HG02852 (cell line): Measurements from ENCODE around the gene FFAR2.

Experiments used
- ATAC-seq: cut with Tn5 transposase; IDR thresholded peaks from one replicate; pipeline ENCODE4 v1.9.1; 2021; ENCODE audit warnings: mild to moderate bottlenecking, moderate library complexity; ENCODE audit not compliant: unreplicated experiment

FFAR2 gene

GRCh38 chr19:35484252-35485036 lies 36.4 kb downstream of the FFAR2 start:
- ATAC-seq, result peak; percentile 45

GRCh38 chr19:35486268-35486708 lies 38.2 kb downstream of the FFAR2 start:
- ATAC-seq, result no peak

GRCh38 chr19:35487656-35488182 lies 39.7 kb downstream of the FFAR2 start:
- no peak for ATAC-seq

- no peak for ATAC-seq
Measured at GRCh38 chr19:35488677-35489076, 40.6 kb downstream of the FFAR2 start.

- no peak for ATAC-seq
Measured at GRCh38 chr19:35490364-35490763, 42.3 kb downstream of the FFAR2 start, which contains the start of gene KRTDAP. KRTDAP (minus strand) TSS chr19:35490464; CDS start chr19:35490442, 22 bp downstream.

- no peak for ATAC-seq
Measured at GRCh38 chr19:35491836-35492360, 43.8 kb downstream of the FFAR2 start.

- no peak for ATAC-seq
Measured at GRCh38 chr19:35493971-35494370, 45.9 kb downstream of the FFAR2 start.

- no peak for ATAC-seq
Measured at GRCh38 chr19:35495107-35496064, 47.3 kb downstream of the FFAR2 start.

GRCh38 chr19:35497406-35497805 lies 49.3 kb downstream of the FFAR2 start:
- no peak for ATAC-seq

- ATAC-seq, result no peak
Measured at GRCh38 chr19:35498220-35498619, 50.2 kb downstream of the FFAR2 start.

GRCh38 chr19:35498984-35499527 lies 51.0 kb downstream of the FFAR2 start:
- ATAC-seq, result no peak

- ATAC-seq, result no peak
Measured at GRCh38 chr19:35500611-35501010, 52.6 kb downstream of the FFAR2 start.
